Activated CD4-positive, alpha-beta T cell treated with anti-CD3 and anti-CD28 coated beads, Interleukin-2, amount 10 ng/mL, durations not matched to agents 24 days and 14 days (primary cell): Measurements from ENCODE around the gene ACOT7. TPM values are rescaled to one million over a fixed set of nuclear protein-coding genes. Genes with fewer than 3 reads are reported as not detected.

Source experiments
- DNase-seq: peaks from one replicate; pipeline ENCODE4 v3.0.0; 2022
- H3K27ac Mint-ChIP-seq: one replicate; pipeline ENCODE4 v1.8.0; 2022; ENCODE audit warnings: mild to moderate bottlenecking, mixed read lengths
- H3K27me3 Mint-ChIP-seq: one replicate; pipeline ENCODE4 v1.8.0; 2022; ENCODE audit warnings: mixed read lengths
- H3K36me3 Mint-ChIP-seq: one replicate; pipeline ENCODE4 v1.8.0; 2022; ENCODE audit warnings: low read depth, mild to moderate bottlenecking, mixed read lengths
- H3K4me1 Mint-ChIP-seq: one replicate; pipeline ENCODE4 v1.8.0; 2021; ENCODE audit warnings: mixed read lengths
- H3K4me3 Mint-ChIP-seq: one replicate; pipeline ENCODE4 v1.8.0; 2022; ENCODE audit warnings: mild to moderate bottlenecking, moderate library complexity, mixed read lengths
- H3K9me3 Mint-ChIP-seq: one replicate; pipeline ENCODE4 v1.8.0; 2021; ENCODE audit warnings: mixed read lengths
- intact Hi-C: fragments of 100-400 bp; cut with micrococcal nuclease; formaldehyde crosslinking; loops from one replicate; pipeline ENCODE4 v1.15.1; 2023
- total RNA-seq: library from RNA; stranded (reverse); gene quantifications from 2 replicates; pipeline ENCODE4 v1.2.3, GENCODE V29; 2022

ACOT7 gene
- total RNA-seq, 1 donor from 2014 or later: 133 TPM

- no peaks in the 10 kb centered on the region for H3K27me3 Mint-ChIP-seq
- intact Hi-C loops: no loop called here
Measured at GRCh38 chr1:6345460-6345859, 48.1 kb downstream of the ACOT7 start.

DNA sequence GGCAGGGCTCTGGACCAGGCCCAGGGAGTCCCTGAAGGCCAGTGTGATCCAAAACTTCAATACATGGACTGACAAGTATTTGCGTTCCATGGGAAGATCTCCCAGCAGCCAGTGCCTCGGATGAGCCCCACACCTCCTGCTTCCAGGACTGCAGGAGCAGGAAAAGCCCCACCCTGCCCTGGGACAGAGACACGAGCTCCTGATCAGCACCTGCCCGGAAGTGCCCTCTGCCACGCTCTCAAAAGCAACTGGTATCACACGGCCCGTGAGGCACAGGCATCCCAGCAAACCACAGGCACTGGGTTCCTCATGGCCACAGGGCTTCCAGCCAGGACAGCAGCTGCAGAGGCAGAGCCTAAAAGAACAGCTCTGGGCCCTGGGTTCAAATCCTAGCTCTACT lies 48.6 kb downstream of the ACOT7 start:
- Mint-ChIP-seq H3K36me3 (peaks cover 3% of the 10 kb centered on the region), H3K4me3 (no peak overlapping the region), H3K27me3 (no peaks in the 10 kb centered on the region), H3K27ac (no peak overlapping the region), H3K9me3 (no peaks in the 10 kb centered on the region), H3K4me1 (peaks cover 20% of the 10 kb centered on the region)
- DNase-seq: no peak
- intact Hi-C loops: no loop called here

More at GRCh38 chr1:6345460-6345859, 48.1 kb downstream of the ACOT7 start:
- H3K4me1 Mint-ChIP-seq: peaks cover 20% of the 10 kb centered on the region
- no peak for DNase-seq
- H3K9me3 Mint-ChIP-seq: no peaks in the 10 kb centered on the region
- H3K27ac Mint-ChIP-seq: peak overlapping the region; percentile 54
- peaks cover 3% of the 10 kb centered on the region for H3K36me3 Mint-ChIP-seq
- H3K4me3 Mint-ChIP-seq: no peak overlapping the region

- Mint-ChIP-seq H3K9me3 (no peaks in the 10 kb centered on the region), H3K4me1 (peaks cover 11% of the 10 kb centered on the region), H3K4me3 (no peak overlapping the region), H3K27me3 (no peaks in the 10 kb centered on the region), H3K27ac (no peak overlapping the region), H3K36me3 (peaks cover 3% of the 10 kb centered on the region)
- DNase-seq: peak; percentile 92
- intact Hi-C loops: loop anchor here (1.0 kb wide), 1 partner anchor 97 kb away; no protein-coding TSS in a partner anchor
Measured at GRCh38 chr1:6343506-6344405, 49.8 kb downstream of the ACOT7 start.

DNA sequence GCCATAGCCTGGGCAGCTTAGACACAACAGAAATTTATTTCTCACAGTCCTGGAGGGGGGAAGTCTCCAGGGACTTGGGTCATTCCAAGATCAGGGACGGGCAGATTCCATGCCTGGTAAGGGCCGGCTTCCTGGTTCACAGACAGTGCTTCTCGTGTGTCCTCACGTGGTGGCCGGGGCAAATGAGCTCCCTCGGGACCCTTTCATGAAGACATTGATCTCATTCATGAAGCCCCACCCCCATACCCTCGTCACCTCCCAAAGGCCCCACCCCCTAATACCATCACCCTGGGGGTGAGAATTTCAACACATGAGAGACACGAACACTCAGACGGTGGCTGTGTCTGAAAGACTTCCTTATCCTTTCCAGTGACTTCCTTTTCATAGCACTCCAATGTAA lies 51.5 kb downstream of the ACOT7 start:
- no peaks in the 10 kb centered on the region for H3K9me3 Mint-ChIP-seq
- DNase-seq: no peak
- no peak overlapping the region for H3K27ac Mint-ChIP-seq
- intact Hi-C loops: no loop called here
- no peaks in the 10 kb centered on the region for H3K27me3 Mint-ChIP-seq
- H3K36me3 Mint-ChIP-seq: peaks cover 3% of the 10 kb centered on the region
- H3K4me3 Mint-ChIP-seq: no peak overlapping the region
- peaks cover 2% of the 10 kb centered on the region for H3K4me1 Mint-ChIP-seq

DNA sequence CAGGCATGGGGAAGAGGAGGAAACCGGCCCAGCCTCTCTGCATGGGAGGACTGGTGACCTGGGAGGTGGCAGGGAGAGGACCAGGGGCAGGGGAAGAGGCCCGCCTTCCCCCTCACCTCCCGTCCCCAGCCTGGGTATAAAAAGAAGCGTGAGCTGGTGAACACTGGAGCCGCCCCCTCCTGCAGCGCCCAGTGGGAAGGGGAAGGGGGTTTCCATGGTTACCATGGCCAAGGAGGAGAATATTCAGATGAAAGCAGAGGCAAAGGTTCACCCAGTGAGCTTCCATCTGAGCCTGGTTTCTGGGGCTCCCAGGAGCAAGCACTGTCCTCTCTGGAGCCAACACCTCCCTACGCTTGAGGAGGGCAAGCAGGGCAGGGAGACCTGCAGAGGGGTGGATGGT lies 54.9 kb downstream of the ACOT7 start:
- Mint-ChIP-seq H3K9me3 (no peaks in the 10 kb centered on the region), H3K4me1 (peaks cover 2% of the 10 kb centered on the region), H3K4me3 (no peak overlapping the region), H3K27me3 (no peaks in the 10 kb centered on the region), H3K36me3 (peaks cover 4% of the 10 kb centered on the region), H3K27ac (no peak overlapping the region)
- intact Hi-C loops: no loop called here
- DNase-seq: no peak

DNA sequence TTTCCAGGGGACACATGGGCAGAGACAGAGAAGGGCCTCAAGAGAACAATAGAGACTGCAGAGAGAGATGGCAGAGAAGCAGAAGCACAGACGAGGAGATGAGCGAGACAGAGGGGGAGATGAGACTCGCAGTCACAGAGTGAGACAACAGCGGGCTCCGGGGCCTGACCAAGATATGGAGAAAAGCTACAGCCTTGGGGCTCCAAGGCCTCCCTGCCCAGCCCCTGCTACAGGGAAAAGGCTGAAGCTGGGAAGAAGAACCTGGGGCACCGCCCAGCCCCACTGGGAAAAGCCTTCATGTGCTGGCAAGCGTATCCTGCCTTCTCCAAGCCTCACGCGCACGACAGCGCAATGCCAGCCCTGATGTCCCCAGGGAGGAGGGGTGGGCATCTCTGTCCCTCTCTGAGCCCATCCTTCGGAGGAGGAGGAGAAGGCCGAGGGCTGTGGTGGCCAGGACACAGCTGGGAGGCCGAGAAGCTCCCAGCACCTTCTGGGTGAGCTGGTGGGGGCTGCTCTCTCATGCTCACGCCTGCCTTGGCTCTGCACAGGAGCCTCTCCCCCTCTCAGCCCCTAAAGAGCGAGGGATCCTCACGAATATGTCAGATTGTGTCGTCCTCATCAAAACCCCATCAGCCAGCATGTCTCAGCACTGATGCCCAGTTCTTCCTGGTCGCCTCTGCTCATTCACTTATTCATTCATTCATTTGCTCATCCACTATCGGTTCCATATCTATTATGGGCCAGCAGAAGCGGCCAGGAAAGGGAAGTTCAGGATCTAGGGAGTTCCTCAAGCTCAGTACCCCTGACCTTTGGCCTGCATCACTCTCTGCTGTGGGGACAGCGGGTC lies 56.6 kb downstream of the ACOT7 start:
- no peak for DNase-seq
- Mint-ChIP-seq H3K36me3 (peaks cover 4% of the 10 kb centered on the region), H3K27ac (no peak overlapping the region), H3K4me3 (no peak overlapping the region), H3K27me3 (no peaks in the 10 kb centered on the region), H3K9me3 (no peaks in the 10 kb centered on the region), H3K4me1 (no peaks in the 10 kb centered on the region)
- intact Hi-C loops: no loop called here

DNA sequence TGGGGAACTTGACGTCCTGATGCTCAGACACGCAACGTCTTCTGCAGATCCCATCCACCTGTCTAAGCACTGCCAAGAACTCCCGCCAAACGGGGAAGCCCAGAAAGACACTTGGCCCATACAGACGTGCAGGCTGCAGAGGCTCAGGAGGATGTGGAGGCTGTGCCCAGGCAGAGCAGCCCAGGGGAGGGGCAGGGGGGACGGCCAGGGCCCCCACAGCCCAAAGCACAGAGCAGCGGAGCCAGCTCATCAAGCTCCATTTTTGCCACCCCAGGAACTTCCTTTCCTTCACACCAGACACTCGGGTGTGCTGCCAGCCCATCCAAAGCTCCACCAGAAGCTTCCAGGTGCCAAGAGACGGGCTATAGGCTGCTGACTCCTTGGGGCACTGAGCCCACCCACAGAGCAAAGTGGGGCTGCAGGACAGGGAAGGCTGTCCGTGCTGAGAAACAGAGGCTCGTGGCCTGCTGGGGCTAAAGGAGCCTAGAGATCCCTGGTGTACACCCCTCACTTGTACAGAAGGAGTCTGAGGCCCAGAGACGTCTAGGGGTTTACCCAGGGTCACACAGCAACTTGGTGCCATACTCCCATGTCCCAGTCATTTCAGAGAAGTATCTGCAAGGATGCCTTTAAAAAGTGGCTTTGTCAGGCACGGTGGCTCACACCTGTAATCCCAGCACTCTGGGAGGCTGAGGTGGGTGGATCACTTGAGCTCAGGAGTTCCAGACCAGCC lies 59.1 kb downstream of the ACOT7 start:
- Mint-ChIP-seq H3K27me3 (no peaks in the 10 kb centered on the region), H3K4me1 (no peaks in the 10 kb centered on the region), H3K27ac (no peak overlapping the region), H3K4me3 (no peak overlapping the region), H3K36me3 (peaks cover 9% of the 10 kb centered on the region), H3K9me3 (no peaks in the 10 kb centered on the region)
- intact Hi-C loops: no loop called here
- DNase-seq: no peak

- H3K27ac Mint-ChIP-seq: no peak overlapping the region
Measured at GRCh38 chr1:6332821-6333220, 60.7 kb downstream of the ACOT7 start.

GRCh38 chr1:6331543-6332273 lies 61.9 kb downstream of the ACOT7 start:
- no peak for DNase-seq
- Mint-ChIP-seq H3K27me3 (no peaks in the 10 kb centered on the region), H3K4me1 (no peaks in the 10 kb centered on the region), H3K9me3 (no peaks in the 10 kb centered on the region), H3K27ac (no peak overlapping the region), H3K4me3 (no peak overlapping the region), H3K36me3 (peaks cover 9% of the 10 kb centered on the region)
- intact Hi-C loops: no loop called here

More at GRCh38 chr1:6332821-6333220, 60.7 kb downstream of the ACOT7 start:
- Mint-ChIP-seq H3K27me3 (no peaks in the 10 kb centered on the region), H3K9me3 (no peaks in the 10 kb centered on the region), H3K4me1 (no peaks in the 10 kb centered on the region), H3K36me3 (peaks cover 7% of the 10 kb centered on the region), H3K4me3 (no peak overlapping the region)
- intact Hi-C loops: no loop called here
- DNase-seq: no peak

- H3K36me3 Mint-ChIP-seq: peaks cover 8% of the 10 kb centered on the region
- no peaks in the 10 kb centered on the region for H3K9me3 Mint-ChIP-seq
- no peaks in the 10 kb centered on the region for H3K4me1 Mint-ChIP-seq
- intact Hi-C loops: no loop called here
- H3K27ac Mint-ChIP-seq: no peak overlapping the region
- H3K27me3 Mint-ChIP-seq: no peaks in the 10 kb centered on the region
- no peak overlapping the region for H3K4me3 Mint-ChIP-seq
- no peak for DNase-seq
Measured at GRCh38 chr1:6330410-6330911, 63.1 kb downstream of the ACOT7 start.

- Mint-ChIP-seq H3K9me3 (no peaks in the 10 kb centered on the region), H3K27me3 (no peaks in the 10 kb centered on the region), H3K4me3 (no peak overlapping the region), H3K4me1 (no peaks in the 10 kb centered on the region), H3K27ac (no peak overlapping the region), H3K36me3 (peaks cover 8% of the 10 kb centered on the region)
- intact Hi-C loops: no loop called here
- DNase-seq: no peak
Measured at GRCh38 chr1:6329851-6330250, 63.7 kb downstream of the ACOT7 start.

DNA sequence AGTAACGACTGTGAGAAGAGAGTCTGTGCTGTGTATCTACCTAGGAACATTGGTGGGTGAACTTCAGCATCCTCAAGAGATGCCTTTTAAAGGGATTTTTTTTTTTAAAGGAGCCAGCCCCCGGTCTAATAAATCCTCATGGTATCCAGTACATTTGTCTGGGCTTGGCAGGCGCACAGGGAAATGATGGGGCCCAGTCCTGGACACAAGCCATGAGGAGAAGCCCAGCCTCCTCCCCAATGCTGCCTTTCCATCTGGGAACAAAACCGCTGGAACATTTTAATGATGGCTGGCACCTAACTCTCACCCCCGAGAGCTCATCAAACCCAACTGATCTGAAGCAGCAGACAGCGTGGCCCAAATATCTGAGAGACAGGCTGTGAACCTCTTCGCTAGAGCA lies 64.2 kb downstream of the ACOT7 start:
- Mint-ChIP-seq H3K27ac (no peak overlapping the region), H3K36me3 (peaks cover 8% of the 10 kb centered on the region), H3K27me3 (no peaks in the 10 kb centered on the region), H3K4me3 (no peak overlapping the region), H3K4me1 (no peaks in the 10 kb centered on the region), H3K9me3 (no peaks in the 10 kb centered on the region)
- no peak for DNase-seq
- intact Hi-C loops: no loop called here

- no peaks in the 10 kb centered on the region for H3K9me3 Mint-ChIP-seq
- peaks cover 8% of the 10 kb centered on the region for H3K36me3 Mint-ChIP-seq
- intact Hi-C loops: no loop called here
- H3K4me1 Mint-ChIP-seq: no peaks in the 10 kb centered on the region
- no peak for DNase-seq
- H3K27ac Mint-ChIP-seq: no peak overlapping the region
- no peak overlapping the region for H3K4me3 Mint-ChIP-seq
- H3K27me3 Mint-ChIP-seq: no peaks in the 10 kb centered on the region
Measured at GRCh38 chr1:6328696-6329095, 64.9 kb downstream of the ACOT7 start.
